Transverse colon (tissue), 3 donors: Measurements from ENCODE around the gene SPOUT1.

Source experiments
- CTCF ChIP-seq, 5 experiments: fragments of 200-600 bp in 3 of 5; fragments of 450-650 bp in 2 of 5; sonication (generic) in 3 of 5; IDR thresholded peaks; 1 replicate in 2 of 5; 2 replicates in 3 of 5; pipeline ENCODE4 v1.5.1; 2016 to 2017; ENCODE audit warnings: antibody characterized with exemption in 5 of 5, inconsistent platforms in 3 of 5, mild to moderate bottlenecking in 2 of 5, moderate library complexity in 1 of 5
- EP300 ChIP-seq: sonication (generic); formaldehyde crosslinking; IDR thresholded peaks from one replicate; pipeline ENCODE4 v1.6.1; 2017; ENCODE audit warnings: antibody characterized with exemption, low read depth
- POLR2A ChIP-seq: fragments of 450-650 bp; IDR thresholded peaks from one replicate; pipeline ENCODE4 v1.6.1; 2016; ENCODE audit warnings: antibody characterized with exemption, mild to moderate bottlenecking, moderate library complexity

- TF ChIP-seq POLR2A: no peak
- no peak for TF ChIP-seq CTCF (IDR thresholded peaks at IDR 0.05)
- no peak for TF ChIP-seq EP300
Measured at GRCh38 chr9:128824911-128825310, 4.7 kb downstream of the SPOUT1 start.
